H9 (cell line): Measurements from ENCODE around the gene DYNLRB2. TPM values are rescaled to one million over a fixed set of nuclear protein-coding genes. Genes with fewer than 3 reads are reported as not detected.

ENCODE experiments used
- DNase-seq: peaks from one replicate; pipeline ENCODE4 v3.0.0-alpha.2; 2017
- H2AFZ ChIP-seq: one replicate; pipeline ENCODE4 v1.6.1; 2013; ENCODE audit warnings: mild to moderate bottlenecking, low read length, control low read depth, moderate library complexity
- H2AK5ac ChIP-seq: 2 replicates; pipeline ENCODE4 v1.6.1; 2013; ENCODE audit warnings: low read length, control low read depth, mixed read lengths; ENCODE audit not compliant: insufficient read length
- H2BK120ac ChIP-seq: one replicate; pipeline ENCODE4 v1.6.1; 2013; ENCODE audit warnings: low read depth, mild to moderate bottlenecking, low read length, control low read depth, inconsistent platforms; ENCODE audit not compliant: poor library complexity, severe bottlenecking
- H2BK12ac ChIP-seq: 2 replicates; pipeline ENCODE4 v1.6.1; 2013; ENCODE audit warnings: low read length, control low read depth, mixed read lengths, low read depth; ENCODE audit not compliant: insufficient read length
- H2BK15ac ChIP-seq: 2 replicates; pipeline ENCODE4 v1.6.1; 2013; ENCODE audit warnings: low read depth, low read length, control low read depth
- H2BK20ac ChIP-seq: one replicate; pipeline ENCODE4 v1.6.1; 2013; ENCODE audit warnings: low read depth, mild to moderate bottlenecking, low read length, control low read depth, inconsistent platforms; ENCODE audit not compliant: poor library complexity, severe bottlenecking
- H2BK5ac ChIP-seq: 2 replicates; pipeline ENCODE4 v1.6.1; 2013; ENCODE audit warnings: low read length, control low read depth, mixed read lengths; ENCODE audit not compliant: insufficient read length
- H3K14ac ChIP-seq: 2 replicates; pipeline ENCODE4 v1.6.1; 2013; ENCODE audit warnings: low read length, control low read depth; ENCODE audit not compliant: insufficient read depth
- H3K18ac ChIP-seq: 2 replicates; pipeline ENCODE4 v1.6.1; 2013; ENCODE audit warnings: low read depth, mild to moderate bottlenecking, mixed read lengths, low read length, control low read depth; ENCODE audit not compliant: insufficient read length
- H3K23ac ChIP-seq: 2 replicates; pipeline ENCODE4 v1.6.1; 2013; ENCODE audit warnings: low read length, control low read depth, mixed read lengths, low read depth; ENCODE audit not compliant: insufficient read length
- H3K23me2 ChIP-seq: 2 replicates; pipeline ENCODE4 v1.6.1; 2013; ENCODE audit warnings: low read depth, mild to moderate bottlenecking, mixed read lengths, low read length, control low read depth; ENCODE audit not compliant: insufficient read length, poor library complexity, severe bottlenecking
- H3K27ac ChIP-seq: 2 replicates; pipeline ENCODE4 v1.5.1; 2013; ENCODE audit warnings: low read length, control low read depth, mixed read lengths, low read depth; ENCODE audit not compliant: insufficient read length
- H3K27me3 ChIP-seq: 2 replicates; pipeline ENCODE4 v1.6.1; 2013; ENCODE audit warnings: low read length, control low read depth, inconsistent platforms; ENCODE audit not compliant: insufficient read depth
- H3K4ac ChIP-seq: 2 replicates; pipeline ENCODE4 v1.6.1; 2013; ENCODE audit warnings: low read depth, mild to moderate bottlenecking, control low read depth, inconsistent platforms, low read length, moderate library complexity
- H3K4me1 ChIP-seq: 2 replicates; pipeline ENCODE4 v1.6.1; 2013; ENCODE audit warnings: low read length, control low read depth, inconsistent platforms; ENCODE audit not compliant: insufficient read depth
- H3K4me2 ChIP-seq: 2 replicates; pipeline ENCODE4 v1.6.1; 2013; ENCODE audit warnings: low read length, control low read depth, mixed read lengths; ENCODE audit not compliant: insufficient read length, insufficient read depth
- H3K56ac ChIP-seq: 2 replicates; pipeline ENCODE4 v1.6.1; 2013; ENCODE audit warnings: low read depth, mild to moderate bottlenecking, mixed read lengths, low read length, control low read depth; ENCODE audit not compliant: insufficient read length
- H3K79me1 ChIP-seq: 2 replicates; pipeline ENCODE4 v1.6.1; 2013; ENCODE audit warnings: low read depth, mild to moderate bottlenecking, moderate library complexity, low read length, control low read depth, inconsistent platforms; ENCODE audit not compliant: insufficient read depth, poor library complexity, severe bottlenecking
- H3K79me2 ChIP-seq: 2 replicates; pipeline ENCODE4 v1.6.1; 2013; ENCODE audit warnings: low read length, control low read depth, inconsistent platforms; ENCODE audit not compliant: insufficient read depth
- H3K9ac ChIP-seq: 2 replicates; pipeline ENCODE4 v1.6.1; 2013; ENCODE audit warnings: low read length, control low read depth, mixed read lengths; ENCODE audit not compliant: insufficient read length; ENCODE audit errors: extremely low read depth
- H3K9me3 ChIP-seq: one replicate; pipeline ENCODE4 v1.6.1; 2013; ENCODE audit warnings: low read depth, low read length, inconsistent platforms; ENCODE audit not compliant: control insufficient read depth
- H3T11ph ChIP-seq: one replicate; pipeline ENCODE4 v1.6.1; 2013; ENCODE audit warnings: mild to moderate bottlenecking, low read length, control low read depth, inconsistent platforms
- H4K20me1 ChIP-seq: one replicate; pipeline ENCODE4 v1.6.1; 2013; ENCODE audit not compliant: control insufficient read depth, insufficient read length, insufficient read depth
- H4K5ac ChIP-seq: 2 replicates; pipeline ENCODE4 v1.6.1; 2013; ENCODE audit warnings: low read depth, mild to moderate bottlenecking, mixed read lengths, low read length, control low read depth; ENCODE audit not compliant: insufficient read length
- H4K8ac ChIP-seq: replicated peaks from 2 replicates; pipeline ENCODE4 v1.6.1; 2013; ENCODE audit warnings: low read length, control low read depth, mixed read lengths, low read depth; ENCODE audit not compliant: insufficient read length
- H4K91ac ChIP-seq: 2 replicates; pipeline ENCODE4 v1.6.1; 2013; ENCODE audit warnings: low read depth, mild to moderate bottlenecking, moderate library complexity, mixed read lengths, low read length, control low read depth; ENCODE audit not compliant: insufficient read length
- H3K27ac Mint-ChIP-seq, 3 experiments: 2 replicates in 2 of 3; 3 replicates in 1 of 3; pipeline ENCODE4 v1.8.0; 2020 to 2021; ENCODE audit warnings: mixed read lengths in 3 of 3, mild to moderate bottlenecking in 1 of 3, moderate library complexity in 1 of 3
- H3K27me3 Mint-ChIP-seq: 2 replicates; pipeline ENCODE4 v1.8.0; 2021; ENCODE audit warnings: low read depth, mild to moderate bottlenecking, moderate library complexity, mixed read lengths
- H3K36me3 Mint-ChIP-seq, 3 experiments: 2 replicates in 2 of 3; 3 replicates in 1 of 3; pipeline ENCODE4 v1.8.0; 2020 to 2021; ENCODE audit warnings: low read depth in 3 of 3, mixed read lengths in 3 of 3; ENCODE audit not compliant: insufficient read depth in 1 of 3
- H3K4me1 Mint-ChIP-seq, 2 experiments: 2 replicates each; pipeline ENCODE4 v1.8.0; 2020; ENCODE audit warnings: mixed read lengths in 2 of 2
- H3K4me3 Mint-ChIP-seq, 2 experiments: 2 replicates in 1 of 2; 3 replicates in 1 of 2; pipeline ENCODE4 v1.8.0; 2020 to 2021; ENCODE audit warnings: mild to moderate bottlenecking in 2 of 2, mixed read lengths in 2 of 2, moderate library complexity in 1 of 2
- H3K9me3 Mint-ChIP-seq, 2 experiments: 2 replicates in 1 of 2; 3 replicates in 1 of 2; pipeline ENCODE4 v1.8.0; 2020; ENCODE audit warnings: mild to moderate bottlenecking in 2 of 2, mixed read lengths in 2 of 2, moderate library complexity in 1 of 2
- WGBS: extraction: QIAGEN DNeasy Blood & Tissue Kit; methylation state at CpG from one replicate; pipeline ENCODE4 v1.1.7; 2013; ENCODE audit warnings: missing lambda C conversion rate, low lambda C conversion rate, mixed read lengths; ENCODE audit not compliant: insufficient read length; ENCODE audit errors: extremely low coverage; 5-methylcytosine and 5-hydroxymethylcytosine counted together
- total RNA-seq: library from RNA; stranded (reverse); gene quantifications from 2 replicates; pipeline ENCODE4 v1.2.1, GENCODE V29; 2021
- TF ChIP-seq, protein P1 (sequence below): fragments of 200-600 bp; sonication (generic); conservative IDR thresholded peaks from 3 replicates; pipeline ENCODE4 v1.8.0; 2021; ENCODE audit warnings: antibody characterized with exemption, mild to moderate bottlenecking

Gene DYNLRB2
- total RNA-seq, 1 experiment from 2014 or later = not detected

GRCh38 chr16:80544326-80544725 is 3.5 kb downstream of the DYNLRB2 start:
- H3K27me3 Mint-ChIP-seq = peaks cover 36% of the 10 kb centered on the region
- TF ChIP-seq, protein P1, sequence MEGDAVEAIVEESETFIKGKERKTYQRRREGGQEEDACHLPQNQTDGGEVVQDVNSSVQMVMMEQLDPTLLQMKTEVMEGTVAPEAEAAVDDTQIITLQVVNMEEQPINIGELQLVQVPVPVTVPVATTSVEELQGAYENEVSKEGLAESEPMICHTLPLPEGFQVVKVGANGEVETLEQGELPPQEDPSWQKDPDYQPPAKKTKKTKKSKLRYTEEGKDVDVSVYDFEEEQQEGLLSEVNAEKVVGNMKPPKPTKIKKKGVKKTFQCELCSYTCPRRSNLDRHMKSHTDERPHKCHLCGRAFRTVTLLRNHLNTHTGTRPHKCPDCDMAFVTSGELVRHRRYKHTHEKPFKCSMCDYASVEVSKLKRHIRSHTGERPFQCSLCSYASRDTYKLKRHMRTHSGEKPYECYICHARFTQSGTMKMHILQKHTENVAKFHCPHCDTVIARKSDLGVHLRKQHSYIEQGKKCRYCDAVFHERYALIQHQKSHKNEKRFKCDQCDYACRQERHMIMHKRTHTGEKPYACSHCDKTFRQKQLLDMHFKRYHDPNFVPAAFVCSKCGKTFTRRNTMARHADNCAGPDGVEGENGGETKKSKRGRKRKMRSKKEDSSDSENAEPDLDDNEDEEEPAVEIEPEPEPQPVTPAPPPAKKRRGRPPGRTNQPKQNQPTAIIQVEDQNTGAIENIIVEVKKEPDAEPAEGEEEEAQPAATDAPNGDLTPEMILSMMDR = no peak
- Histone ChIP-seq H3K4me1 (no peaks in the 10 kb centered on the region), H3K27me3 (no peaks in the 10 kb centered on the region), H4K20me1 (no peaks in the 10 kb centered on the region), H2BK12ac (no peak overlapping the region), H2BK120ac (no peak overlapping the region), H3K14ac (no peak overlapping the region), H3K4me2 (no peak overlapping the region), H2BK15ac (no peak overlapping the region), H3K23ac (no peak overlapping the region), H3K79me1 (no peaks in the 10 kb centered on the region), H3K18ac (no peak overlapping the region), H3K9me3 (no peaks in the 10 kb centered on the region), H2AK5ac (no peak overlapping the region), H3K56ac (no peak overlapping the region), H2BK5ac (no peak overlapping the region), H4K5ac (no peak overlapping the region), H2AFZ (no peak overlapping the region), H4K8ac (no peak overlapping the region), H3T11ph (no peak overlapping the region), H3K4ac (no peak overlapping the region), H3K9ac (no peak overlapping the region), H3K27ac (no peak overlapping the region), H3K23me2 (peaks cover 3% of the 10 kb centered on the region), H3K79me2 (no peaks in the 10 kb centered on the region), H2BK20ac (no peak overlapping the region), H4K91ac (no peak overlapping the region)
- no peaks in the 10 kb centered on the region; a peak in 1 of 7 replicates for H3K36me3 Mint-ChIP-seq
- no CpG with 5 or more reads among the region's 6 CpGs for WGBS
- H3K4me1 Mint-ChIP-seq = peaks cover 2 to 10% of the 10 kb centered on the region in 2 experiments
- no peak for DNase-seq
- H3K4me3 Mint-ChIP-seq = no peak overlapping the region
- H3K9me3 Mint-ChIP-seq = peaks cover 0 to 3% of the 10 kb centered on the region in 2 experiments; a peak in 1 of 5 replicates
- H3K27ac Mint-ChIP-seq = no peak overlapping the region
